Measurements from ENCODE around the gene ETV3L.

ETV3L gene

DNA sequence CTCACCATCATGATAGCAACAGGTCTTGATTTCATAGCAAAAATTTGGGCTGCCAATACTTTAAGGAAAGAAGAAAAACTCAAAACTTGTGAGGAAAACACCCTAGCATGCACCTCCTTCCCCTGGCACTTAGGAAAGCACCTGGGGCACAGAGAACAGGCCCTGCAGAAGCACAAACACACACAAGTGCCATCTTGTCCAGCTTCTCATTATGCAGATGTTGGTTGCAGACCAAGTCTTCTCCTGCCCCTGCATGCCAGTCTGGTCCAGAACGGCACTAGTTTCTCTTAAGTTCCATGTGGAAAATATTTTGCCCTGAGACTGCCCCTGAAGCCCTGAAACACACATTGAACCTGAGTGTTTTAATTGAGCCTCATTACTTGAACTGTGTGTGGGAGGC, 44.9 kb upstream of the ETV3L start:
- H3K4me3 ChIP-seq (replicated peaks; ENCODE audit: low read depth, low read length), result no peak overlapping the region
- TF ChIP-seq CTCF (IDR thresholded peaks at IDR 0.05; ENCODE audit: insufficient read depth, low read length, poor library complexity, severe bottlenecking), result no peak
- H3K36me3 ChIP-seq (ENCODE audit: control insufficient read depth, insufficient read depth, low read length), result no peaks in the 10 kb centered on the region
- DNase-seq (ENCODE audit: extremely low read depth, insufficient read length), result no peak
- H3K27me3 ChIP-seq (replicated peaks; ENCODE audit: control insufficient read depth, insufficient read depth, low read length), result no peaks in the 10 kb centered on the region

GRCh38 chr1:157142765-157143423, 43.3 kb upstream of the ETV3L start:
- DNase-seq (ENCODE audit: extremely low read depth, insufficient read length), result no peak
- TF ChIP-seq CTCF (IDR thresholded peaks at IDR 0.05; ENCODE audit: insufficient read depth, low read length, poor library complexity, severe bottlenecking), result no peak
- Histone ChIP-seq H3K36me3 (ENCODE audit: control insufficient read depth, insufficient read depth, low read length) (no peaks in the 10 kb centered on the region), H3K27me3 (replicated peaks; ENCODE audit: control insufficient read depth, insufficient read depth, low read length) (no peaks in the 10 kb centered on the region), H3K4me3 (replicated peaks; ENCODE audit: low read depth, low read length) (no peak overlapping the region)

- TF ChIP-seq CTCF (IDR thresholded peaks at IDR 0.05; ENCODE audit: insufficient read depth, low read length, poor library complexity, severe bottlenecking), result no peak
- Histone ChIP-seq H3K4me3 (replicated peaks; ENCODE audit: low read depth, low read length) (no peak overlapping the region), H3K27me3 (replicated peaks; ENCODE audit: control insufficient read depth, insufficient read depth, low read length) (no peaks in the 10 kb centered on the region), H3K36me3 (ENCODE audit: control insufficient read depth, insufficient read depth, low read length) (no peaks in the 10 kb centered on the region)
- DNase-seq (ENCODE audit: extremely low read depth, insufficient read length), result no peak
Observed at GRCh38 chr1:157142201-157142600, 42.6 kb upstream of the ETV3L start.

DNA sequence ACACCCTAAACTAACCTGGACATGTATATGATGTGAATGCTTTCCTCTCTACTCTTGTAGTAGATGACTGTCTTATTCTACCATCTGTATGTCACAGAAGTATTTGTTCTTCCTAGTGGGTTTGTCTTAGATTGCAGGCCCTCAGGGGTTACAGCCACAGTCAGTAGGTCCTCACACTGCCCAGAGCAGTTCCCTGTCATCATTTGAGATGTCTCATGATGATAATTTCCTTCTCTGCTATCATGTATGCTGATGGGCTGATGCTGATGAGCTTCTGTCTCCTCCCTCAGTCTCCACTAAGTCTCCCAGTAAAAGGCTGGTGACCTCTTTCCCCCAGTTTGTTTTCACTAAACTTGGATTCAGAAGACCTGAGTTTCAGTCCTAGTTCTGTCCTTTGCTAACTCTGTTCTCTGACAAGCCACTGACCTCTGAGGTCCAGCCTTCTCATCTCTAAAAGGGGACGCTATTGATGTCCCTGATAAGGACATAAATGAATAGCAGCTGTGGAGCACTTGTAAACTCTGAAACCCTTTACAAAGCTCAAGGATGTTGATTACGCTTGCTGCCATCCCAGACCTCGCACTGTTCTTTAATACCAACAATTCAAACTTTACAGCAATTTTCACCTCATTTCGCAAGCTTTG, 41.7 kb upstream of the ETV3L start:
- no peak for DNase-seq (ENCODE audit: extremely low read depth, insufficient read length)
- no peak for TF ChIP-seq CTCF (IDR thresholded peaks at IDR 0.05; ENCODE audit: insufficient read depth, low read length, poor library complexity, severe bottlenecking)

DNA sequence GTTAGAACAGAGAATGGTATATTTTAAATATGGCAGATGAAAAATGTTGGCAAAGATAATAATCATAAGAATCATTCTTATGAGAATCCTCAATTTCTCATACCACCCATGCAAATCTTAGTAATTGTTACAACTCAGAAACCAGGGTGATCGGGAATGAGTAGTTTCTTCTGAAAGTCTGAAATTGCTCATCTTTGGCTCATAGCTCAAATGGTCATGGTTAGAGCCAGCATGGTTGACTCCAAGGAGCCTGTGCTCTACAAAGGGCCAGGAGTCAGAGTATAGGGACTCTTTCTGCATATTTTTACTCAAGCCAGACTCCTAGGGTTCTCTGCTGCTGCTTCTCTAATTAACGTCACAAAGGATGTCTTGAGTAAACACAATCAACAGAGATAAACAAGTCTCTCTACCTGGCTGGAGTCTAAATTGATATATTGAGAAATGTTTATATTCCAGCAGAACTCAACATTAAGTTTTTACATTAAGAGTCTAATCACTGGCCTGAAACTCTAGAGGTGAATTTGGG, 40.5 kb upstream of the ETV3L start:
- H3K36me3 ChIP-seq (ENCODE audit: control insufficient read depth, insufficient read depth, low read length), result peaks cover 2% of the 10 kb centered on the region; the same call in 1 of the 2 replicates
- no peak overlapping the region for H3K4me3 ChIP-seq (replicated peaks; ENCODE audit: low read depth, low read length)
- no peak for DNase-seq (ENCODE audit: extremely low read depth, insufficient read length)
- no peak for TF ChIP-seq CTCF (IDR thresholded peaks at IDR 0.05; ENCODE audit: insufficient read depth, low read length, poor library complexity, severe bottlenecking)
- H3K27me3 ChIP-seq (replicated peaks; ENCODE audit: control insufficient read depth, insufficient read depth, low read length), result no peaks in the 10 kb centered on the region

More for the DNA sequence above, 41.7 kb upstream of the ETV3L start:
- Histone ChIP-seq H3K36me3 (ENCODE audit: control insufficient read depth, insufficient read depth, low read length) (no peaks in the 10 kb centered on the region), H3K4me3 (replicated peaks; ENCODE audit: low read depth, low read length) (no peak overlapping the region), H3K27me3 (replicated peaks; ENCODE audit: control insufficient read depth, insufficient read depth, low read length) (no peaks in the 10 kb centered on the region)
